Endodermal cell (in vitro differentiated cells): ENCODE results near the gene CLEC2A. TPM values are rescaled to one million over a fixed set of nuclear protein-coding genes. Genes with fewer than 3 reads are reported as not detected.

Source experiments
- DNase-seq: peaks from one replicate; pipeline ENCODE4 v3.0.0-alpha.2; 2017
- H3K27ac ChIP-seq: 2 replicates; pipeline ENCODE4 v1.5.1; 2013; ENCODE audit warnings: mild to moderate bottlenecking, low read depth, low read length, moderate library complexity
- H3K27me3 ChIP-seq: 2 replicates; pipeline ENCODE4 v1.6.1; 2013; ENCODE audit warnings: mild to moderate bottlenecking, low read length, moderate library complexity; ENCODE audit not compliant: insufficient read depth, control insufficient read depth, poor library complexity, severe bottlenecking
- H3K36me3 ChIP-seq: 2 replicates; pipeline ENCODE4 v1.7.0; 2013; ENCODE audit warnings: mild to moderate bottlenecking, low read length, moderate library complexity; ENCODE audit not compliant: control insufficient read depth, insufficient read depth
- H3K4me1 ChIP-seq: one replicate; pipeline ENCODE4 v1.7.0; 2013; ENCODE audit warnings: low read length; ENCODE audit not compliant: control insufficient read depth, insufficient read depth
- H3K4me3 ChIP-seq: 2 replicates; pipeline ENCODE4 v1.5.1; 2013; ENCODE audit warnings: mild to moderate bottlenecking, low read length, moderate library complexity
- H3K9ac ChIP-seq: 2 replicates; pipeline ENCODE4 v1.6.1; 2013; ENCODE audit warnings: mild to moderate bottlenecking, low read length, moderate library complexity; ENCODE audit not compliant: poor library complexity, severe bottlenecking; ENCODE audit errors: extremely low read depth
- H3K9me3 ChIP-seq: 2 replicates; pipeline ENCODE4 v1.6.1; 2013; ENCODE audit warnings: mild to moderate bottlenecking, low read length, moderate library complexity; ENCODE audit not compliant: control insufficient read depth
- H3K27ac Mint-ChIP-seq: 2 replicates; pipeline ENCODE4 v1.8.0; 2020; ENCODE audit warnings: mixed read lengths
- H3K27me3 Mint-ChIP-seq: 2 replicates; pipeline ENCODE4 v1.8.0; 2021; ENCODE audit warnings: mild to moderate bottlenecking, mixed read lengths; ENCODE audit not compliant: insufficient read depth
- H3K36me3 Mint-ChIP-seq: 2 replicates; pipeline ENCODE4 v1.8.0; 2020; ENCODE audit warnings: low read depth, mixed read lengths
- H3K4me1 Mint-ChIP-seq: 2 replicates; pipeline ENCODE4 v1.8.0; 2020; ENCODE audit warnings: mixed read lengths
- H3K4me3 Mint-ChIP-seq: 2 replicates; pipeline ENCODE4 v1.8.0; 2020; ENCODE audit warnings: mild to moderate bottlenecking, moderate library complexity, mixed read lengths
- H3K9me3 Mint-ChIP-seq: 2 replicates; pipeline ENCODE4 v1.8.0; 2020; ENCODE audit warnings: mild to moderate bottlenecking, mixed read lengths
- CTCF ChIP-seq: fragments of 200-600 bp; sonication (generic); conservative IDR thresholded peaks from 2 replicates; pipeline ENCODE4 v1.5.0; 2021; ENCODE audit warnings: antibody characterized with exemption, mild to moderate bottlenecking
- WGBS, 2 experiments: methylation state at CpG; one replicate each; pipeline versions ENCODE4 v1.1.5 to v1.1.7; 2013; ENCODE audit warnings: missing lambda C conversion rate in 2 of 2, mixed read lengths in 1 of 2; ENCODE audit not compliant: insufficient coverage in 1 of 2, insufficient read length in 1 of 2; 5-methylcytosine and 5-hydroxymethylcytosine counted together
- total RNA-seq, 2 donors: library from RNA; stranded (reverse); fragmentation: NEBNext Ultra II Directional in 1 of 2; extraction: Animal tissue kit (Norgen Biotek cat#: 25700) in 1 of 2; gene quantifications; 2 replicates in 1 of 2; 3 replicates in 1 of 2; pipeline ENCODE4 v1.2.1, GENCODE V29; 2021

The CLEC2A gene
- total RNA-seq, 2 donors from 2014 or later = 3.8 TPM; not detected in 1

DNA sequence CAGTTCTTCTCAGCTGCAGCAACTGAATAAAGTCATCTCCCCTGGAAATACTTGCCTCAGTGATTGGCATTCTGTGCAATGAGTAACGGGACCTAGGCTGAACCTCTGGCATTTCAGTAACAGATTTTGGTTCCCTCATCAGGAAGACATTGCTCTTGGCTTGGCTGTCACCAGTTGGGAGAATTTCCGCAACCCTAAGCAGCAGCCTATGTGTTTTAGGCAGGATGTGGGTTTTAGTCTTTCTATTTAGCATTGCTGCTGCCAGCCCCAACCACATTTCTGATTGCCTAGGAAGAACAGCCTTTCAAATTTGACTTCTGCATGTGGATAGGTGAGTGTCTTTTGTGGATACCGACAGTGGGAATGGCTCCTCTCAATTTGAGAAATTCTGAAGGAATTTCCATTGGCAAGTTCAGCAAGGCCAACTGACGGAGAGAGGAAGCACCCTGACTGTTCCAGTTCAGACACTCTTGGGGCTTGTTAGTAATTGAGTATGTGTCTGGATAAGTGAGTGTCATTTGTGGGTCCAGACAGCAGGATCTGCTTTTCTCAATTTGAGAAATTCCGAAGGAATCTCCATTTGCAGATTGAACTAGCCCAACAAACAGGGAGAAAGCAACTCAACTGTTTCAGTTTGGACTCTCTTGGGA lies 19.0 kb upstream of the CLEC2A start:
- Histone ChIP-seq H3K4me3 (no peak overlapping the region), H3K27me3 (no peaks in the 10 kb centered on the region), H3K4me1 (no peaks in the 10 kb centered on the region), H3K27ac (no peak overlapping the region), H3K9ac (no peak overlapping the region), H3K36me3 (no peaks in the 10 kb centered on the region), H3K9me3 (no peaks in the 10 kb centered on the region)
- no peak overlapping the region for H3K27ac Mint-ChIP-seq
- no peak for DNase-seq
- H3K36me3 Mint-ChIP-seq = no peaks in the 10 kb centered on the region
- peaks cover 13% of the 10 kb centered on the region for H3K9me3 Mint-ChIP-seq
- TF ChIP-seq CTCF = no peak
- peaks cover 3% of the 10 kb centered on the region for H3K27me3 Mint-ChIP-seq
- no peak overlapping the region for H3K4me3 Mint-ChIP-seq
- WGBS, 2 experiments = 93 to 97% methylated on average over 5 of the region's 5 CpGs
- H3K4me1 Mint-ChIP-seq = no peaks in the 10 kb centered on the region

- no peaks in the 10 kb centered on the region for H3K36me3 Mint-ChIP-seq
Observed at GRCh38 chr12:9948606-9949296, 16.6 kb upstream of the CLEC2A start.

GRCh38 chr12:9947674-9948073 lies 15.5 kb upstream of the CLEC2A start:
- WGBS, 2 experiments = 94% methylated on average over 2 of the region's 3 CpGs; no CpG with 5 or more reads in 1 of the 2 experiments
- no peak overlapping the region for H3K4me3 ChIP-seq
- no peak overlapping the region for H3K9ac ChIP-seq
- Mint-ChIP-seq H3K27me3 (peaks cover 7% of the 10 kb centered on the region), H3K4me1 (no peaks in the 10 kb centered on the region), H3K9me3 (peaks cover 9% of the 10 kb centered on the region), H3K36me3 (no peaks in the 10 kb centered on the region), H3K27ac (no peak overlapping the region), H3K4me3 (no peak overlapping the region)
- H3K27me3 ChIP-seq = no peaks in the 10 kb centered on the region
- no peak overlapping the region for H3K27ac ChIP-seq
- DNase-seq = no peak
- H3K4me1 ChIP-seq = no peaks in the 10 kb centered on the region
- H3K36me3 ChIP-seq = no peaks in the 10 kb centered on the region
- no peak for TF ChIP-seq CTCF
- no peaks in the 10 kb centered on the region for H3K9me3 ChIP-seq

More at GRCh38 chr12:9948606-9949296, 16.6 kb upstream of the CLEC2A start:
- peaks cover 3% of the 10 kb centered on the region for H3K27me3 Mint-ChIP-seq
- Histone ChIP-seq H3K4me1 (no peaks in the 10 kb centered on the region), H3K27ac (no peak overlapping the region), H3K36me3 (no peaks in the 10 kb centered on the region), H3K9me3 (no peaks in the 10 kb centered on the region), H3K4me3 (no peak overlapping the region), H3K27me3 (no peaks in the 10 kb centered on the region), H3K9ac (no peak overlapping the region)
- peaks cover 9% of the 10 kb centered on the region for H3K9me3 Mint-ChIP-seq
- TF ChIP-seq CTCF = no peak
- no peak overlapping the region for H3K4me3 Mint-ChIP-seq
- no peaks in the 10 kb centered on the region for H3K4me1 Mint-ChIP-seq
- DNase-seq = no peak
- no peak overlapping the region for H3K27ac Mint-ChIP-seq
- 90 to 97% methylated on average over 3 of the region's 3 CpGs for WGBS, 2 experiments
